Fibroblast of villous mesenchyme (primary cell): ENCODE data around the gene PRLR. TPM values are rescaled to one million over a fixed set of nuclear protein-coding genes. Genes with fewer than 3 reads are reported as not detected.

Experiments used
- DNase-seq: peaks from one replicate; pipeline ENCODE4 v3.0.0-alpha.2; 2010; ENCODE audit warnings: low read depth
- H3K4me3 ChIP-seq: 2 replicates; pipeline ENCODE4 v1.5.1; 2011; ENCODE audit warnings: low read depth, mild to moderate bottlenecking, low read length
- total RNA-seq: library from RNA; depleted of rRNA; stranded (reverse); fragments of >200 nt; gene quantifications from 2 replicates; pipeline ENCODE4 v1.2.3, GENCODE V29; 2012
- TF ChIP-seq, protein P1 (sequence below): IDR thresholded peaks from 2 replicates; pipeline ENCODE4 v1.5.1; 2012; ENCODE audit warnings: low read depth, mild to moderate bottlenecking, low read length; ENCODE audit not compliant: insufficient read depth

The PRLR gene
- total RNA-seq, 1 donor, result 3.5 TPM

DNA sequence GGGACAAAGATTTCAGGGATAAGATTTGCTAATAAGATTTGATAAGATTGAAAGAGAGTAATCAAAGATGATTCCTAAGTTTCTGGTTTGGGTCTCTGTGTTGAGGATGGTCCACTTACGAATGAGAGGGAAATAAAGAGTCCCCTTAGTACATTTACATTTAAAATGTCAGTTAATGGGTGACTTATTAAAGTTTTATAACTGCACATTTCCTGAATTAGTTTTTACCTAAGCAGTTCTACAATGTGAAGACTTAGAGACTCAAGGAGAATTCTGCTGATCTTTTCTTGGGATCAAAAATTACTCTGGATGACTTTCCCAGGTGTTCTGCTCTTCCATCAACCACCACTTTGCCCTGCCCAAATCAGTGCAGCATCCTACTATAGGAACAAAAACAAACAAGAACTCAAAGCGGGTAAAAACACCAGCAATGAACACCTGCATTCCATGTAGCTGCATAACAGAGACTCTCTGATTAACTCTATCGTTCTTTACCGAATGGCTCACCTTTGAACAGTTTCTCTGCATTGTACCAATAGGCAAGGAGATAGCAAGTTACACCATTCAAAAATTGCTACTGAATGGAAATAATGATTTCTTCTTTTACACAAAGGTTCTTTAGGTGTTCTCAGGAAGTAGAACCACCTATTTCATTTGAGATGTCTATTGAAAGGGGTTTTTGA, 65.3 kb downstream of the PRLR start:
- DNase-seq, result no peak
- TF ChIP-seq, protein P1, sequence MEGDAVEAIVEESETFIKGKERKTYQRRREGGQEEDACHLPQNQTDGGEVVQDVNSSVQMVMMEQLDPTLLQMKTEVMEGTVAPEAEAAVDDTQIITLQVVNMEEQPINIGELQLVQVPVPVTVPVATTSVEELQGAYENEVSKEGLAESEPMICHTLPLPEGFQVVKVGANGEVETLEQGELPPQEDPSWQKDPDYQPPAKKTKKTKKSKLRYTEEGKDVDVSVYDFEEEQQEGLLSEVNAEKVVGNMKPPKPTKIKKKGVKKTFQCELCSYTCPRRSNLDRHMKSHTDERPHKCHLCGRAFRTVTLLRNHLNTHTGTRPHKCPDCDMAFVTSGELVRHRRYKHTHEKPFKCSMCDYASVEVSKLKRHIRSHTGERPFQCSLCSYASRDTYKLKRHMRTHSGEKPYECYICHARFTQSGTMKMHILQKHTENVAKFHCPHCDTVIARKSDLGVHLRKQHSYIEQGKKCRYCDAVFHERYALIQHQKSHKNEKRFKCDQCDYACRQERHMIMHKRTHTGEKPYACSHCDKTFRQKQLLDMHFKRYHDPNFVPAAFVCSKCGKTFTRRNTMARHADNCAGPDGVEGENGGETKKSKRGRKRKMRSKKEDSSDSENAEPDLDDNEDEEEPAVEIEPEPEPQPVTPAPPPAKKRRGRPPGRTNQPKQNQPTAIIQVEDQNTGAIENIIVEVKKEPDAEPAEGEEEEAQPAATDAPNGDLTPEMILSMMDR, result no peak
- H3K4me3 ChIP-seq, result no peak overlapping the region

DNA sequence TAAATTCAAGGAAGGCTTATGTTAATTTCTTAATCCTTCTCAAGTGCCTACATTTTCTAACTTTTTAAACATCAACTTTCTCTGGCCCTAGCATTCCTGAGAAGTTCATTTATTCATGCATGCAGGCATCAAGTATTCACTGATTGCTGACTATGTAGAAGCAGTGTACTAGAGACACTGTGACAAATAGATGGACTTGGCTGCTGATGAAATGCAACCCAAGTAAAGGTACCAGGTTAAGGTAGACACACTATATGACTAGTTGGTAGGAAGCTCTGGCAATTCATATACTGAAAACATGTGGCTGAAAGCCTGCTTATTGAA, 66.6 kb downstream of the PRLR start:
- TF ChIP-seq, protein P1, result no peak
- no peak for DNase-seq
- H3K4me3 ChIP-seq, result no peak overlapping the region

DNA sequence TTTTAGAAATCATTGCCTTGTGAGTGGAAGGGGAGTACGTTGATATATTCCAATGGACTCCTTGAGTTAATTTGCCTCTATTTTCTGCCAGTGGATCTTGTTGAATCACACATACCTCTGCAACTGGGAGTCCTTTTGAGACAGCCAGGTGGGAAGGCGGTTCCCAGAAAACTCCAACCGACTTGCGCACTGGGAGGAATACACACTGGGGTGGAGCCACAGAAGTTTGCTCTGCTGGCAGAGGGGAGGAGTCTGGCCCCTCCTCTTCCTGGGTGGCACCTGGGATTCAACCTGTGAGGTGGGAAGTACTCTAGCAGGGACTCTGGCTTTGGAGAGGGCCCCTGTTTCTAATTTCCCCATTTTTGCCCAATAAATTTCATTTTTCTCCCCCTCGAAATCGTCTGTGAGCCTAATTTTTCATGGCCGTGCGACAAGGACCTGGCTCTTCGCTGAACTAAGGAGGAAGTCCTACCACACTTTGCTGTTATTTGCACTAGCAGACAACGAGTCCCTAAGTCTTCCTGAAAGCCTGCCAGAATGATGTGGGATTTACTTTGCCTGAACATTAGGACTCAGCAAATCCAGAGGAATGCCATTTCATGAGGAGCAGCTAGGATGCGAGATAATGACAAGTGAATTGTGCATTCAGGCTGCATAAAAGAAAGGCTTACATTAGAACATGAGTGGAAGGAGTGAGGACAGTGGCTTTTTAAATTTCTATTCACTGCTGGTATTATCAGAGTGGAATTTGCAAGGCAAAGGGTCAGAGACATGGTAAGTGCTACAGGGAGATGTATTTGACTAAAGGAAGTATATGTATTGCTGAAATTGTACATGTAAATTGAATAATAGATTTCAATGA, 67.2 kb downstream of the PRLR start:
- DNase-seq, result no peak
- no peak overlapping the region for H3K4me3 ChIP-seq
- TF ChIP-seq, protein P1, result no peak

DNA sequence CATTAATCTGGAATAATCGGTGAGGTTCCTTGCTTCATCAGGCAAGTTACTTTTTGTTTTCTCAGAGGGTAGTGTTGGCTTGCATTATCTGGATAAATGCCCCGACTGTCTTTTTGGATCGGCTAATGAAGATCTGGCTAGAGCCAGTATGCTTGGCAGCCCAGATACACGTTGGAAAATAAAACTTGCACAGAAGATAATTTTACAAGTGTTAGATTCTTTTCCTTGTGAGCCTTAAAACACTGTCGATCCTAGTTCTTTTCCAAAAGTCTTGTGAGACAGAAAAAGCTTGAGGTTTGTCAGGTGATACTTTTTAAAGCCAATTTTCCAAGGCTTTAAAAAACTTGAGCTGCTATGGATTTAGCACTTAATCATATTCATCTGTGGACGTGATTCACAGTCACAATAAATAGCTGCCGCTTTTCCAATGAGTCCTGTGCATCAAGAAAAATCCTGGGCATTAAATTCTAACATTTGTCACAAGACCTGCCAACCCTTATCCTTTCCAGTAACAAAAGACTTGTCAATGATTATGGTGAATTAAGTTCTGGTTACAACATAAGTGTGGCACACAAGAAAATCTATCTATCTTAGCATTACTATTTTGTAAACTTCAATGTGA, 68.5 kb downstream of the PRLR start:
- no peak for DNase-seq
- H3K4me3 ChIP-seq, result no peak overlapping the region

DNA sequence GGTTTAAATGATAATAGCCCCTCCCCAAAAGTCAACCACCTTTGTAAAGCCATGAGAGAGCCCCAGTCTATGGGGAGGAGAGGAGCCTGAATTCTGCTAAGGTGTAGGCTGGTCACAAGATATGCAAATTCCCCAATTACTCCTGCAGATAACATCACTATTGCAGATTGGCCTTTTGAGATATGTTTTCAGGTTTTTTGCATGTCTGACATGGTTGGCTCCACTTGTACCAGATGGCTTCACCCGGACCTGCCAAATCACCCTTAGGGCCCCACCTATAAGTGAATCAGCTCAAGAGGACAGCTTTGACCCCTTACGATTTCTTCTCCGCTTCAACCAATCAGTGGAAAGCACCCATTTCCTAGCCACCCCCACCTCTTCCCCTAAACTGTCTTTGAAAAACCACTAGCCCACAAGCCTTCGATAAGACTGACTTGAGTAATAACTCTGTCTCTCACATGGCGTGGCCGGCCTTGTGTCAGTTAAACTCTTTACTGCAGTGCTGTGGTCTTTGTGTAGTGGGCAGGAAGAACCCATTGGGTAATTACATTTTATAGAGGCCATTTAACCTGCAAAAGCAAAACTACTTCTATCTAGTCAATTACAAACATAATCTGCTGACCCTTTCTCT, 69.7 kb downstream of the PRLR start:
- TF ChIP-seq, protein P1, result no peak
- DNase-seq, result peak; percentile 48
- H3K4me3 ChIP-seq, result no peak overlapping the region

More for the DNA sequence above, 68.5 kb downstream of the PRLR start:
- TF ChIP-seq, protein P1, result no peak

DNA sequence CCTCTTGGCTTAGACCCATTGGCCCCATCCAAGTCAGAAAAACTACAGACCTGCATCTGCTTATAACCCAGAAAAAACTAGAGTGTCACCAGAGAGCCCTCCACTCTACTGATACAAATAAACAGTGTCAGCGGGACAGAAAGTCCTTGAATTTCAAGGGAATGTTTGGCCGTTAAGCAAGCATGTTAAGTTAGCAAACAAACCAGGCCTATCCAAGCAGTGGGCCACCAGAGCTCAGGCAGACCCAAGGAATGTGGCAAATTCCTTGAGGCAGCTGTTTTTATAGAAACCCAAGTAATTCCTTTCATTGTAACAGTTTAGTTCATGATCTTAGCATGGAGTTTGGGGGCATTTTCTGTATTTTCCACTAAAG, 70.9 kb downstream of the PRLR start:
- DNase-seq, result peak; percentile 24
- TF ChIP-seq, protein P1, result no peak
- no peak overlapping the region for H3K4me3 ChIP-seq
